ENCODE measurements around the gene OR5B21. TPM values are rescaled to one million over a fixed set of nuclear protein-coding genes. Genes with fewer than 3 reads are reported as not detected.

The OR5B21 gene
- total RNA-seq, 2 donors from 2014 or later: 0.35 TPM; not detected in 1

DNA sequence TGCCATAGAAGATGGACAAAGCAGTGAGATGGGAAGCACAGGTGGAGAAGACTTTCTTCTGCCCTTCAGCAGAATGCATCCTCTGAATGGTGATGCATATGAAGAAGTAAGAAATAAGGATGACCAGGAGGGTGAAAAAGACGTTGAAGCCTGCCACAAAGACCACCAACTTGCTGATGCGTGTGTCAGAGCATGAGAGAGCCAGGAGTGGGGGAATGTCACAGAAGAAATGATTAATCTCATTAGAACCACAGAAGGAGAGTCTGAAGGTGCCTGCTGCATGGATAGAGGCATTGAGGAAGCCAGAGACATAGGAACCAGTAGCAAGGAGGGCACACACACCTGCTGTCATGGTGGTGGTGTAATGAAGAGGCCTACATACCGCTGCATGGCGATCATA, 550 bp downstream of the OR5B21 start:
- Mint-ChIP-seq H3K36me3 (ENCODE audit: insufficient read depth in 2 of 2) (peaks cover 2 to 4% of the 10 kb centered on the region in 2 donors), H3K27ac (no peak overlapping the region), H3K27me3 (ENCODE audit: low read depth) (no peaks in the 10 kb centered on the region), H3K4me1 (ENCODE audit: low read depth) (peaks cover 19% of the 10 kb centered on the region), H3K4me3 (no peak overlapping the region), H3K9me3 (peaks cover 0 to 2% of the 10 kb centered on the region in 2 donors)
- DNase-seq: no peak
- no peak for ATAC-seq (replicated peaks in 1 of 2)

DNA sequence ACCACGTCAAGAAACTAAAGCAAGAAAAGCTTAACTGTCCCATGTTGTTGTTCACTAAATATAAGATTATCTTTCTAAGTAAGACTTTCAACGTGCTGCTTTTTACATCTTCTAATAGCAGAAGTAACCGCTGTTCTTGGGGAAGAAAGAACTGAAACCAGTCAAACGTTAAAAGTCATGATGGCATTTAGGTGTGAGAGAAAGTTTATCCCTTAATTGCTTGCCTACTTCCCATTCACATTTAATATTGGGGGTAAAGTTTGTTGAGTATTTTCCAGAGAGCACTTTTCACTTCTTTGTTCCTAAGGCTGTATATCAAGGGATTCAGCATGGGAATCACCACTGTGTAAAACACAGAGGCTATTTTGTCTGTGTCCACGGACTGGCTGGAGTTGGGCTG, 970 bp downstream of the OR5B21 start:
- Mint-ChIP-seq H3K9me3 (peaks cover 0 to 2% of the 10 kb centered on the region in 2 donors), H3K27ac (no peak overlapping the region), H3K36me3 (ENCODE audit: insufficient read depth in 2 of 2) (peaks cover 2 to 4% of the 10 kb centered on the region in 2 donors), H3K4me1 (ENCODE audit: low read depth) (peaks cover 19% of the 10 kb centered on the region), H3K4me3 (peak overlapping the region in 1 of 2 donors; percentile 2), H3K27me3 (ENCODE audit: low read depth) (no peaks in the 10 kb centered on the region)
- ATAC-seq (replicated peaks in 1 of 2) (no peak), DNase-seq (no peak)

DNA sequence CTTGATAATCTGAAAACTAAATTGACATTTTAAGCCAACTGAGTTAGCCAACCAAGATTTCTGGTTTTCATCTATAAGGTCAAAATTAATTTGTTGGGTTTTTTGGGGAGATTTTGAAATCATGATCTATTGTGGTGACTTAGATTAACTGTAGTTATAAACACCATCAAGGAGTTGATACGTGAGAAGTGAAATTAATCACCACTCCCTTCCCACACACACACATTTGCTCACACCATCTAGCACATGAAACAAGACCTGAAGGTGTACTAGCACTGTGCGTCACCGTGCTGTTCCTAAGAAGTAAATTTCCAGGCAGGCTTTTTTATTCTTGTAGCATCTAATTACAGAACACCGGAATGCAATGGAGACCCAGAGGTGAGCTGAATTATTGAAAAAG, 2.1 kb downstream of the OR5B21 start:
- Mint-ChIP-seq H3K9me3 (peaks cover 0 to 2% of the 10 kb centered on the region in 2 donors), H3K4me3 (peak overlapping the region; percentile 20 to 72), H3K36me3 (ENCODE audit: insufficient read depth in 2 of 2) (peaks cover 2 to 4% of the 10 kb centered on the region in 2 donors), H3K27ac (peak overlapping the region; percentile 35), H3K4me1 (ENCODE audit: low read depth) (peaks cover 19% of the 10 kb centered on the region), H3K27me3 (ENCODE audit: low read depth) (no peaks in the 10 kb centered on the region)
- DNase-seq (peak in 1 of 2 donors; percentile 15), ATAC-seq (replicated peaks in 1 of 2) (peak; percentile 91)

DNA sequence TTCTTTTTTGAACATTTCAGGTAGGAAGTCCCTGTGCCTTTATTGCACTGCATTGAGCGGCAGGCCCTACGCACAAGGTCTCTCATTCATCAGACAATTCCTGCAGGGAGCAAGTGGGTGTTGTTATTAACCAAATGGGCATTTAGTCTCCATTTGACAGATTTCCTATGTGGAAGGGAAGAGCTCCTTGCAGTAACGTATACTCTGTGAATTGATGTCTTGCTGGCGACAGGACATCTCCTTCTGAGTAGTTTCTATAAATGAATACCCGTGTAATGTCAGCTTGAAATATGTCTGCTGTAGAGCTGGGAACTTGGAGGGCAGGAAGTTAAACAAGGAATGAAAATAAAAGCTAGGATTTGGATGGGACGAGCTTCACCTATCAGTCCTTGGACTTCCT, 3.7 kb downstream of the OR5B21 start:
- no peak for ATAC-seq (replicated peaks in 1 of 2)
- Mint-ChIP-seq H3K27me3 (ENCODE audit: low read depth) (no peaks in the 10 kb centered on the region), H3K9me3 (peaks cover 0 to 2% of the 10 kb centered on the region in 2 donors), H3K36me3 (ENCODE audit: insufficient read depth in 2 of 2) (peaks cover 2 to 4% of the 10 kb centered on the region in 2 donors), H3K4me1 (ENCODE audit: low read depth) (peaks cover 21% of the 10 kb centered on the region), H3K4me3 (peak overlapping the region; percentile 9 to 34), H3K27ac (no peak overlapping the region)
- no peak for DNase-seq

DNA sequence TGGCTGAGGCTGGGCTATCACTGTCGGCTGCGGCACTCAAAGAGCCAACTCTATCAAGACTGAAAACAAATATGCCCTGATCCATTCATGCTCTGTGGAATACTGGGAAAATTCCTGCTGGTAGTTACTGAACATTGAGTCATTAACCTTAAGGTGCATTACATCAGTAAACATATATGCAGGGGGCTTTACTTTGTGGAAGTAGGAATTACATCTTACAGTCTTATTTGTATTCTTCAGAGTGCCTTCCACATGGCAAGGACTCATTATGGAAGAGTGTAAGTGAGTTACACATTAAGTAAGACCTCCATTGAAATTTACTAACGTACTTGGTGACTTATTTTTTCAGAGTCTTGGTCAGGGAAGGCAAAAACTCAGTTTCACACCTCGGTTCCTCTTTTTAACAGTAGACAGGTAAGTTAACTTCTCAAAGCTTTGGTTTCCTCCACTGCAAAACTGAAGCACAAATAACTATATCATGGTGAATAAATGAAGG, 4.5 kb downstream of the OR5B21 start:
- Mint-ChIP-seq H3K4me1 (ENCODE audit: low read depth) (peaks cover 30% of the 10 kb centered on the region), H3K36me3 (ENCODE audit: insufficient read depth in 2 of 2) (peaks cover 2 to 4% of the 10 kb centered on the region in 2 donors), H3K27ac (no peak overlapping the region)

DNA sequence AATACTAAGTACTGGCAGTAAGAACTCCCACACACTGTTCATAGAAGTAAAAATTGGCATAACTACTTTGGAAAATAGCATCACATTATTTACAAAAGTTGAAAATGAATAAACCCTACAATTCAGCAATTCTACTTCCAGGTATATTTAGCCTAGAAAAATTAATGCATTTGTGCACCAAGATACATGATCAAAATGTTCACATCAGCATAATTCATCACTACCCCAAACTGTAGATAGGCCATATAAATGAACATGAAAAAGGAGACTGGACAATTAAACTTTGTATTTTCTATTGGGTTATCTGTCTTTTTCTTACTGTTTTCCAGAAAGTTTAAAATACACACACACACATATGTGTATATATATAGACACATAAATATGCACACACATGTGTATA, 5.9 kb downstream of the OR5B21 start:
- Mint-ChIP-seq H3K36me3 (ENCODE audit: insufficient read depth in 2 of 2) (peaks cover 0 to 2% of the 10 kb centered on the region in 2 donors), H3K9me3 (no peaks in the 10 kb centered on the region), H3K27me3 (ENCODE audit: low read depth) (no peaks in the 10 kb centered on the region), H3K4me3 (no peak overlapping the region), H3K4me1 (ENCODE audit: low read depth) (peaks cover 28% of the 10 kb centered on the region), H3K27ac (no peak overlapping the region)
- ATAC-seq (replicated peaks in 1 of 2): no peak
- DNase-seq: no peak

More for the DNA sequence above, 4.5 kb downstream of the OR5B21 start:
- DNase-seq (no peak), ATAC-seq (replicated peaks in 1 of 2) (no peak)
- Mint-ChIP-seq H3K9me3 (peaks cover 0 to 2% of the 10 kb centered on the region in 2 donors), H3K4me3 (no peak overlapping the region), H3K27me3 (ENCODE audit: low read depth) (no peaks in the 10 kb centered on the region)

DNA sequence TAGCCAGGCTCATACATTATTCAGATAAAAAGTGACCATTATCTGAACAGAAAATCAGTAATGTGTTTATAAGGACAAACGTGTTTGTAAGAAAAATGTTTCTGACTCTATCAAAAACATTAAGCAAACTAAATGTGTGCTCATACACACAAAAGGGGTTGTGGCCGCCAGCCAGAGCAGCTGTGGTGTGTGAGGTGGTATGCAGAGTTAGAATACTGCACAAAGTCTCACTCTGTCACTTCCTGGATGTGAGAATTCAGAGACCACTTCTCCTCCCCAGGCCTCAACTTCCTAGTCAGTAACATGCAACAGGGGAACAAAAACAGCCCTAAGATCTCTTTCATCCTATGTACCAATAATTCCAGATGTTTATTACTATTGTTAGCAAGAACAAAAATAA, 9.4 kb downstream of the OR5B21 start:
- ATAC-seq (replicated peaks in 1 of 2) (peak; percentile 36 to 73), DNase-seq (peak in 1 of 2 donors; percentile 12)
- H3K36me3 Mint-ChIP-seq (ENCODE audit: insufficient read depth in 2 of 2): no peaks in the 10 kb centered on the region
- no peaks in the 10 kb centered on the region for H3K9me3 Mint-ChIP-seq
- H3K4me1 Mint-ChIP-seq (ENCODE audit: low read depth): peaks cover 21% of the 10 kb centered on the region
- H3K27ac Mint-ChIP-seq: peak overlapping the region; percentile 44
- H3K4me3 Mint-ChIP-seq: no peak overlapping the region
- no peaks in the 10 kb centered on the region for H3K27me3 Mint-ChIP-seq (ENCODE audit: low read depth)

DNA sequence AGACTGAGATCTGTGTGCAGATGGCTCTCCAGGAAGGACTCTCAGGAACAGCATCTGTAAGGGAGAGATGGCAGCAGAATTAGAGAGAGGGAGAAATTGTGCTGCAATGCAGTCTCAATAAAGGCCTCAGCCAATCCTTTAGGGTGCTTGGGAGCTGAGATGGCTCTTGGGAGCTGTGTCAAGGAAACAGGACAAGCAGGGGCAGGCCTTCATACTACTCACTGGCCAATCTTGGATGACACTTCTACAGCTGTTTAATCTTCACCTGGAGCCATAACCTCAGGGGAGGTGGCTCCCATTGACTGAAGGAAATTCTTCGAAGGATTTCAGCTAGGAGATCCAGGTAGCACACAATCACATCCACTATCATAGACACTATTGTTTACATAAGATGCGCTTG, 10.0 kb downstream of the OR5B21 start:
- H3K9me3 Mint-ChIP-seq: no peaks in the 10 kb centered on the region
- H3K36me3 Mint-ChIP-seq (ENCODE audit: insufficient read depth in 2 of 2): no peaks in the 10 kb centered on the region
- H3K4me1 Mint-ChIP-seq (ENCODE audit: low read depth): peaks cover 22% of the 10 kb centered on the region
- no peaks in the 10 kb centered on the region for H3K27me3 Mint-ChIP-seq (ENCODE audit: low read depth)
- no peak for DNase-seq
- ATAC-seq (replicated peaks in 1 of 2): no peak
- H3K27ac Mint-ChIP-seq: peak overlapping the region; percentile 44
- no peak overlapping the region for H3K4me3 Mint-ChIP-seq

DNA sequence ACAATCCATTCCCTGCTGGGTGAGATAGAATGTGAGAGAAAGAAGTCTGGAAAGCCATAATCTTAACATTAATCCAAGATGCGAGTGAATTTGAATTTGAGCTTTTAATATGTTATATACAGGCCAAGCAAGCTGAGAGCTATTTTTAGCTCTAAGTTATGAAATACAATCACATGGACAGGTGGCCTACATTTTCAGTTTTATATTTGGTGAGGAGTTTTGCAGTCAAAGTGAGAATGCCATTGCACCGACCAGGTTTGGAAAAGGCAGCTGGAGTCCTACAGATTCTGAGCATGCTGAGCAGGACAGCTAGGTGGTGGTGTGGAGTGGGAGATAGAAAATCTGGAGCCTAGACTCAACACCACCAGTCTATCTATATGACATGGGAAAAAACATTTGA, 12.0 kb downstream of the OR5B21 start:
- Mint-ChIP-seq H3K9me3 (no peaks in the 10 kb centered on the region), H3K4me3 (no peak overlapping the region), H3K36me3 (ENCODE audit: insufficient read depth in 2 of 2) (peaks cover 0 to 2% of the 10 kb centered on the region in 2 donors), H3K27me3 (ENCODE audit: low read depth) (no peaks in the 10 kb centered on the region), H3K27ac (no peak overlapping the region), H3K4me1 (ENCODE audit: low read depth) (peaks cover 22% of the 10 kb centered on the region)
- DNase-seq (no peak), ATAC-seq (replicated peaks in 1 of 2) (no peak)

DNA sequence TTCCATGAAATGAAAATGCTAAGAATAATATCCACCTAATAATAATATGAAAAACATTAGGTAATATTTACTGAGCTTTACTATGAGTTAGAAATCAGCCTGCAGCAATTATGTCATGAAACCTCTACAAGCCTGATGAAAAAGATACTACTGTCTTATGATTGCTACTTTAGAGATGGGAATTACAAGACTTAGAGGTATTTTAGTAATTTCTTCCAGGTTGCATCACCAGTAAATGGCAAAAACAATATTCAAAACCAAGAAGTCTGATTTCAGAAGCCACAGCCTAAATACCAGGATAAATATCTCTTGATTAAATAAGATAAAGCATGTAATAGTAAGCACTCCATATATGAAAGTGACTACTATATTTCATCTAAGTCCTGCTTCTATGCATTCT, 13.8 kb downstream of the OR5B21 start:
- H3K27me3 Mint-ChIP-seq (ENCODE audit: low read depth): no peaks in the 10 kb centered on the region
- DNase-seq: no peak
- no peak overlapping the region for H3K4me3 Mint-ChIP-seq
- H3K4me1 Mint-ChIP-seq (ENCODE audit: low read depth): peaks cover 18% of the 10 kb centered on the region
- H3K27ac Mint-ChIP-seq: no peak overlapping the region
- H3K9me3 Mint-ChIP-seq: no peaks in the 10 kb centered on the region
- H3K36me3 Mint-ChIP-seq (ENCODE audit: insufficient read depth in 2 of 2): peaks cover 0 to 2% of the 10 kb centered on the region in 2 donors
- ATAC-seq (replicated peaks in 1 of 2): no peak

DNA sequence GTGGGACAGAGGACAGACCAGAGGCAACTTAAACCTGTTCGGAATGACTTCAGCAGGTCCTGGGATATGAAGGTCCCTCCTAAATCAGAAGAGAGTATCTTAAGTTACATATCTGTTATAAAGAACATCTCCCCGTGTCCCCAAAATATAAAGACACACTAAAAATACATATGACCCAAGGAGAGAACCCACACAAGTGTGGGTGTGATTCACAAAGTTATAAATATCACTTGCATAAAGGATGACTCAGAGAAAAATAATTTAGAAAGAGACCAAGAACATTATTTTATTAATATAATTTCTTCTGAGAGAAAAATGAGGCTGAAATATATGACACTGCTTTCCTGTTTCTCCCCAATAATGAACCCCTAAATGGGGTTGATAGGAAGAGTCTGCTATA, 14.2 kb downstream of the OR5B21 start:
- no peaks in the 10 kb centered on the region for H3K27me3 Mint-ChIP-seq (ENCODE audit: low read depth)
- peaks cover 0 to 2% of the 10 kb centered on the region in 2 donors for H3K36me3 Mint-ChIP-seq (ENCODE audit: insufficient read depth in 2 of 2)
- H3K4me3 Mint-ChIP-seq: no peak overlapping the region
- DNase-seq (no peak), ATAC-seq (replicated peaks in 1 of 2) (no peak)
- no peaks in the 10 kb centered on the region for H3K9me3 Mint-ChIP-seq
- peaks cover 14% of the 10 kb centered on the region for H3K4me1 Mint-ChIP-seq (ENCODE audit: low read depth)
- no peak overlapping the region for H3K27ac Mint-ChIP-seq

DNA sequence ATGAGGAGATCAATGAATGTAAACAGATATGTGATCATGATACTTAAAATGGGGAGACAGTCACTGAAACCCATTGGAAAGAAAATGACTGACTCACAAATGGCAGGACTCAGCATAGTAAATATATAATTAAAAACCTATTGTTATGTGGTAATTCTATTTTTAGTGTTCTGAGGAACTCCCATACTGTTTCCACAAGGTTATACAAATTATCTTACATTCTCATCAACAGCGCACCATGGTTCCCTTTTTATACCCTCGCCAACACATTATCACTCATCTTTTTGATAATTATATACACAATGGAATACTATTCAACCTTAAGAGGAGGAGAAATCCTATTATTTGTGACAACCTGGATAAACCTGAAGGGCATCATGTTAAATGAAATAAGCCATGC, 17.1 kb downstream of the OR5B21 start:
- peaks cover 0 to 2% of the 10 kb centered on the region in 2 donors for H3K36me3 Mint-ChIP-seq (ENCODE audit: insufficient read depth in 2 of 2)
- peaks cover 7% of the 10 kb centered on the region for H3K4me1 Mint-ChIP-seq (ENCODE audit: low read depth)
- ATAC-seq (replicated peaks in 1 of 2) (no peak), DNase-seq (no peak)
- H3K4me3 Mint-ChIP-seq: no peak overlapping the region
- H3K27me3 Mint-ChIP-seq (ENCODE audit: low read depth): no peaks in the 10 kb centered on the region
- H3K9me3 Mint-ChIP-seq: no peaks in the 10 kb centered on the region
- H3K27ac Mint-ChIP-seq: no peak overlapping the region

DNA sequence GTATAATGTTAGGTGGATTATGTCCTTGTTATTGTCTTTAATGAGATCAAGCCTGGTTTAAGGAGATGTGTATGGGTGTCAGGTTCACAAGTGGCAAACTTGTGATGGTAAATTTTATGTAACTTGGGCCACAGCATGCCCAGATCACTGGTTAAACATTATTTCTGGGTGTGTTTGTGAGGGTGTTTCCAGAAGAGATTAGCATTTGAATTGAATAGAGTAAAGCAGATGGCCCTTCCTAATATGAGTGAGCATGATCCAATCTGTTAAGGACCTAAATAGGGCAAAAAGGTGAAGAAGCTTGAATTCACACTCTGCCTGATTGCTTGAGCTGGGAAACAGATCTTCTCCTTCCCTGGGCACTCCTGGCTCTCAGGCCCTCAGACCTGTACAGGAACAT, 20.7 kb downstream of the OR5B21 start:
- ATAC-seq (replicated peaks in 1 of 2) (no peak), DNase-seq (no peak)
- Mint-ChIP-seq H3K27me3 (ENCODE audit: low read depth) (no peaks in the 10 kb centered on the region), H3K9me3 (peaks cover 1% of the 10 kb centered on the region in 2 donors), H3K4me3 (no peak overlapping the region), H3K27ac (no peak overlapping the region), H3K4me1 (ENCODE audit: low read depth) (no peaks in the 10 kb centered on the region), H3K36me3 (ENCODE audit: insufficient read depth in 2 of 2) (no peaks in the 10 kb centered on the region)

DNA sequence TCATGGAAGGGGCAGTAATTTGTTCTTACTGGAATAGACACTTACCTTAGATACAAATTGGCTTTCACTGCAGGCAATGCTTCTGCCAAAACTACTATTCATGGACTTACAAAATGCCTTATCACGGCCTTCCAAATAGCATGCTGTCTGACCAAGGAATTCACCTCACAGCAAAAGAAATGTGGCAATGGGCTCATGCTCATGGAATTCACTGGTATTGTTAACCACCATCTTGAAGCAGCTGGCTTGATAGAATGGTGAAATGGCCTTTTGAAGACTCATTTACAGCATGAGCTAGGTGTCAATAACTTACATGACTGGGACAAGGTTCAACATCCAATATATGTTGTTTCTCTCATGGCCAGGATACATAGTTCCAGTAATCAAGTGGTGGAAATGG, 21.9 kb downstream of the OR5B21 start:
- no peaks in the 10 kb centered on the region for H3K4me1 Mint-ChIP-seq (ENCODE audit: low read depth)
- no peak overlapping the region for H3K27ac Mint-ChIP-seq
- H3K27me3 Mint-ChIP-seq (ENCODE audit: low read depth): no peaks in the 10 kb centered on the region
- no peak overlapping the region for H3K4me3 Mint-ChIP-seq
- H3K9me3 Mint-ChIP-seq: peaks cover 1% of the 10 kb centered on the region in 2 donors
- ATAC-seq (replicated peaks in 1 of 2) (no peak), DNase-seq (no peak)
- H3K36me3 Mint-ChIP-seq (ENCODE audit: insufficient read depth in 2 of 2): no peaks in the 10 kb centered on the region
